ENCODE data around the gene R3HDM4.
A peak's percentile ranks its signal among the peaks of the same experiment; 100 is the strongest.

R3HDM4 gene

DNA sequence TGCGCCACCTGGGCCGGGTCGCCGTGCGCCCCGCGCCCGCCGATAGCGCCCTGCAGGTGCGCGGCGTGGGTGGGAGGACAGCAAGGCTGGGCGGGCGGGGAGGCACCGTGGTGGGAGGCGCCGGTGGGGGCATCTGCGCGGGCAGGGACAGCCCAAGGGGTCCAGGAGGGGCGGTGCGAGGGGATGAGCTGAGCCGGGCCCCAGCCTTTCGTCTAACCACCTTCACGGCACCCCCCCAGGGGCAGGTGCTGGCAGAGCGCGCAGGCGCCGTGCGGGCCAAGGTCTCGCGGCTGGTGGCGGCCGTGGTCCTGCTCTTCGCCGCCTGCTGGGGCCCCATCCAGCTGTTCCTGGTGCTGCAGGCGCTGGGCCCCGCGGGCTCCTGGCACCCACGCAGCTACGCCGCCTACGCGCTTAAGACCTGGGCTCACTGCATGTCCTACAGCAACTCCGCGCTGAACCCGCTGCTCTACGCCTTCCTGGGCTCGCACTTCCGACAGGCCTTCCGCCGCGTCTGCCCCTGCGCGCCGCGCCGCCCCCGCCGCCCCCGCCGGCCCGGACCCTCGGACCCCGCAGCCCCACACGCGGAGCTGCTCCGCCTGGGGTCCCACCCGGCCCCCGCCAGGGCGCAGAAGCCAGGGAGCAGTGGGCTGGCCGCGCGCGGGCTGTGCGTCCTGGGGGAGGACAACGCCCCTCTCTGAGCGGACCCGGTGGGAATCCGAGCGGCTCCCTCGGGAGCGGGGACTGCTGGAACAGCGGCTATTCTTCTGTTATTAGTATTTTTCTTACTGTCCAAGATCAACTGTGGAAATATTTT is 7.2 kb upstream of the R3HDM4 start:
- TF ChIP-seq, protein P1, sequence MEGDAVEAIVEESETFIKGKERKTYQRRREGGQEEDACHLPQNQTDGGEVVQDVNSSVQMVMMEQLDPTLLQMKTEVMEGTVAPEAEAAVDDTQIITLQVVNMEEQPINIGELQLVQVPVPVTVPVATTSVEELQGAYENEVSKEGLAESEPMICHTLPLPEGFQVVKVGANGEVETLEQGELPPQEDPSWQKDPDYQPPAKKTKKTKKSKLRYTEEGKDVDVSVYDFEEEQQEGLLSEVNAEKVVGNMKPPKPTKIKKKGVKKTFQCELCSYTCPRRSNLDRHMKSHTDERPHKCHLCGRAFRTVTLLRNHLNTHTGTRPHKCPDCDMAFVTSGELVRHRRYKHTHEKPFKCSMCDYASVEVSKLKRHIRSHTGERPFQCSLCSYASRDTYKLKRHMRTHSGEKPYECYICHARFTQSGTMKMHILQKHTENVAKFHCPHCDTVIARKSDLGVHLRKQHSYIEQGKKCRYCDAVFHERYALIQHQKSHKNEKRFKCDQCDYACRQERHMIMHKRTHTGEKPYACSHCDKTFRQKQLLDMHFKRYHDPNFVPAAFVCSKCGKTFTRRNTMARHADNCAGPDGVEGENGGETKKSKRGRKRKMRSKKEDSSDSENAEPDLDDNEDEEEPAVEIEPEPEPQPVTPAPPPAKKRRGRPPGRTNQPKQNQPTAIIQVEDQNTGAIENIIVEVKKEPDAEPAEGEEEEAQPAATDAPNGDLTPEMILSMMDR (IDR thresholded peaks at IDR 0.05; ENCODE audit: low read depth, low read length), result no peak
- H3K4me3 ChIP-seq (ENCODE audit: low read depth, low read length), result no peak overlapping the region

DNA sequence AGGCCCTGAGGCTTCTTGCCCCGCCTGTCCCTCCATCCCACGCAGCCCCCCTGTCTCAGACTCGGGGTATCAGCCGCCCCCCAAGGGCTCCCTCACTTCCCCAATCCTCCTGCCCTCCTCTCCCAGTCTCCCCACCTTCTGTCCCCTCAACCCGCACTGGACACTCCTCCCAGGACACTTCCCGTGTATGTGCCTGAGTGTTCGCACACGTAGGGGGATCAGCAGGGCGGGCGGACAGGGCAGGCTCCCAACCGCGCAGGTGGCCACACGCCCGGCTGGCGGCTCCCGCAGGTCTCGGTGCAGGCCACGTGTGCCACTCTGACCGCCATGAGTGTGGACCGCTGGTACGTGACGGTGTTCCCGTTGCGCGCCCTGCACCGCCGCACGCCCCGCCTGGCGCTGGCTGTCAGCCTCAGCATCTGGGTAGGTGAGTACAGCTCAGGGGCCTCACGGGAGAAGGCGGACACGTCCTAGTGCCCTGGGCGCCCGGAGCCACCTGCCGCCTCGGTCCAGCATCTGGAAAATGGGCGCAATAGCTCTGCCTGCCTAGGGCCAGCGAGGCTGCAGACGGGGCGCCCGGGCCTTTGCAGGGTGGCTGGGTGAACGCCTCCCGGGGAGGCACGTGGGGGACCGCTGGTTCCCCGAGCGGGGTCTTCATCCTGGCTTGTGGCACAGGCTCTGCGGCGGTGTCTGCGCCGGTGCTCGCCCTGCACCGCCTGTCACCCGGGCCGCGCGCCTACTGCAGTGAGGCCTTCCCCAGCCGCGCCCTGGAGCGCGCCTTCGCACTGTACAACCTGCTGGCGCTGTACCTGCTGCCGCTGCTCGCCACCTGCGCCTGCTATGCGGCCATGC is 6.4 kb upstream of the R3HDM4 start:
- TF ChIP-seq, protein P1 (IDR thresholded peaks at IDR 0.05; ENCODE audit: low read depth, low read length), result no peak
- no peak overlapping the region for H3K4me3 ChIP-seq (ENCODE audit: low read depth, low read length)

DNA sequence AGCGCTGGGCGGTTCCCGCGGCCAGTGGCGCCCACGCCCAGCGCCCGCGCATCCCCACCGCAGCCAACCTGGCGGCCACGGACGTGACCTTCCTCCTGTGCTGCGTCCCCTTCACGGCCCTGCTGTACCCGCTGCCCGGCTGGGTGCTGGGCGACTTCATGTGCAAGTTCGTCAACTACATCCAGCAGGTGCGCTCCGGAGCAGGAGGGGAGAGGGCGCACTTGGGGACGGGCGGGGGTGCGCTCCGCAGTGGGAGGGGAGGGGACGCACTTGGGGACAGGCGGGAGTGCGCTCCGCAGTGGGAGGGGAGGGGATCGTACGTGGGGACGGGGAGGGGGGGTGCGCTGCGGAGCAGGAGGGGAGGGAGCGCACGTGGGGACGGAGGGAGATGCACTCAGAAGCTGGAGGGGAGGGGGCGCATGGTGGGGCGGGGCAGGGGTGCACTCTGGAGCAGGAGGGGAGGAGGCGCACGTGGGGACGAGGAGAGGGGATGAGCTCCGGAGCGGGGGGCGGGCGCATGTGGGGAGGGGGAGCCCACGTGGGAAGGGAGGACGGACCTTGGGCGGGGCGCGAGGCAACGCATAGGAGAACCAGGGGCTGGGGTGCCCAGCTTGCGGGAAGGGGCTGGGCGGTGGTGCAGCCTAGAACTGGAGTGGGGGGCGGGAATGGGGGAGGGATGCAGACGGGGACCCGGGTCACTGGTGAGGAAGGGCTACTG is 5.6 kb upstream of the R3HDM4 start:
- TF ChIP-seq, protein P1 (IDR thresholded peaks at IDR 0.05; ENCODE audit: low read depth, low read length), result no peak
- no peak overlapping the region for H3K4me3 ChIP-seq (ENCODE audit: low read depth, low read length)

DNA sequence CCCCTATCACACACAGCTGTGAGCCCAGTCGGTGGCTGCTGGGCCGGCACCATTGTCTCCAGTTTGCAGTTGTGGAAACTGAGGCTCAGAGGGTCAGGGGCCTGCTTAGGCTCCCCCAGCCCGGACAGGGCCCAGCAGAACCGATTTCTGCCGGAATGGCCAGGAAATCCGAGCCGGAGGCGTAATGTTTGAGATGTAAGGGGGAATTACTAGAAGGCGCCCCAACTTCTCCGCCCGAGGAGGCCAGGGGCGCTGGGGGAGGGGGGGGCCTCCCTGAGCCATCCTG is 5.1 kb upstream of the R3HDM4 start:
- no peak overlapping the region for H3K4me3 ChIP-seq (ENCODE audit: low read depth, low read length)
- TF ChIP-seq, protein P1 (IDR thresholded peaks at IDR 0.05; ENCODE audit: low read depth, low read length), result no peak

DNA sequence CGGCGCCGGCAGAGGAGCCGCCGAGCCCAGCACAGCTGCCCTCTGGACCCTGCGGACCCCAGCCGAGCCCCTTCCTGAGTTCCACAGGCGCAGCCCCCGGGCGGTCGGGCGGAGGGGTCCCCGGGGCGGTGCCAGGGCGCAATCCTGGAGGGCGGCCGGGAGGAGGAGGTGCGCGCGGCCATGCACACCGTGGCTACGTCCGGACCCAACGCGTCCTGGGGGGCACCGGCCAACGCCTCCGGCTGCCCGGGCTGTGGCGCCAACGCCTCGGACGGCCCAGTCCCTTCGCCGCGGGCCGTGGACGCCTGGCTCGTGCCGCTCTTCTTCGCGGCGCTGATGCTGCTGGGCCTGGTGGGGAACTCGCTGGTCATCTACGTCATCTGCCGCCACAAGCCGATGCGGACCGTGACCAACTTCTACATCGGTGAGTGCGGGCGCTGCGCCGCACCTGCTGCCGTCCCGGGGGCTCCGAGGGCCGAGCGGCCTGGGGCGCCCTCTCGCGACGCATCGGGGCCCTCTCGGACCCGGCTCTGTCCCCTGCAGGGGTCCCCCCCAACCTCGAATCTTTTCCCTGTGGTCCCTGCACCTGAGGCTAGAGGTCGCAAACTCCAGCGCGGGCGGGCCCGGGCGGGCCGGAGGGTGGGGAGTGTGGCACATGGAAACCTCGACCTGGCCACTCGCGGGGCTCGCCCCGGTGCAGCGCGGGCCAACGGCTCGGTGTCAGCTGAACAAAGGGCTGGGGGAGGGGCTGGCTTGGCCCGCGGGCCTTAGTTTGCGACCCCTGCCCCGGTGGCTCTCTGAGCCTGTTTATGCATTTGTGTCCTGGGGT is 4.5 kb upstream of the R3HDM4 start, which contains the start of gene KISS1R:
TSS of gene KISS1R (plus strand) at position 11 of the 829 bp plus-strand sequence. CDS start at position 181, 170 bp downstream.
- TF ChIP-seq, protein P1 (IDR thresholded peaks at IDR 0.05; ENCODE audit: low read depth, low read length), result peak; percentile 26; the same call in 1 of the 2 replicates
- peak within 1 kb of the TSS; percentile 14; the same call in 1 of the 2 replicates for H3K4me3 ChIP-seq (ENCODE audit: low read depth, low read length)

DNA sequence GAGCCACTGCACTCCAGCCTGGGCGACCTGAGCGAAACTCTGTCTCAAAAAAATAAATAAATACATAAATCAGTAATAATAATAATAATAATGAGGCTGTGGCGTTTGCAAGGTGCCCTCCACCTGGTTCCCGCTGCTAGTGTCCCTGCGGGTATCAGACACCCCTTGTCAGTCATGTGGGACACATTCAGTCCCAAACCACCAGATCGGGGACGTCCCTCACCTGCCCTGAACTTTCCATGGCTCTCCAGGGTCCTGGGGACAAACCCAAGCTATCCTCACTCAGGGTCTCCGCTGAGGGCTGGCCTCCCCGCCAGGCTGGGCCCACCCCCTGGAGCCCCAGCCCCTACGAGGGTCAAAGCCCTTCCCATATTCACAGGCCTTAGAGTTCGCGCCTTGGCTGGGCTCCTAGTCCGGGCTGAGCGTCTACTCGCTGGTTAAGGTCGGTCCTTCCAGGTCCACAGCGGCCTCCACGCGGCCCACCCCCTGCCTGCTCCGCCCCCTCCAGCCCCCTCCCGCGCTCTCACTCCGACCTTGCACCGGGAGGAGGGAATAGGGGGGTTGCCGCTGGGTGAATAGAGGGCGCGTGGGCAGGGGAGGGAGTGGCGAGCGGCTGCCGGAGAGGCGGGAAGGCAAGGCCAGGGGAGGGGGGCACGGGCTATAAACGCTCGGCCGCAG is 3.8 kb upstream of the R3HDM4 start:
- TF ChIP-seq, protein P1 (IDR thresholded peaks at IDR 0.05; ENCODE audit: low read depth, low read length), result no peak
- H3K4me3 ChIP-seq (ENCODE audit: low read depth, low read length), result no peak overlapping the region

Data from WI38 (cell line).